ENCODE data around the gene CCDC92B.
"Not testable (repeated sequence)": the region's sequence is repeated elsewhere in the genome, so short reads cannot be mapped to it uniquely, and the experiment has no call there.

The CCDC92B gene

DNA sequence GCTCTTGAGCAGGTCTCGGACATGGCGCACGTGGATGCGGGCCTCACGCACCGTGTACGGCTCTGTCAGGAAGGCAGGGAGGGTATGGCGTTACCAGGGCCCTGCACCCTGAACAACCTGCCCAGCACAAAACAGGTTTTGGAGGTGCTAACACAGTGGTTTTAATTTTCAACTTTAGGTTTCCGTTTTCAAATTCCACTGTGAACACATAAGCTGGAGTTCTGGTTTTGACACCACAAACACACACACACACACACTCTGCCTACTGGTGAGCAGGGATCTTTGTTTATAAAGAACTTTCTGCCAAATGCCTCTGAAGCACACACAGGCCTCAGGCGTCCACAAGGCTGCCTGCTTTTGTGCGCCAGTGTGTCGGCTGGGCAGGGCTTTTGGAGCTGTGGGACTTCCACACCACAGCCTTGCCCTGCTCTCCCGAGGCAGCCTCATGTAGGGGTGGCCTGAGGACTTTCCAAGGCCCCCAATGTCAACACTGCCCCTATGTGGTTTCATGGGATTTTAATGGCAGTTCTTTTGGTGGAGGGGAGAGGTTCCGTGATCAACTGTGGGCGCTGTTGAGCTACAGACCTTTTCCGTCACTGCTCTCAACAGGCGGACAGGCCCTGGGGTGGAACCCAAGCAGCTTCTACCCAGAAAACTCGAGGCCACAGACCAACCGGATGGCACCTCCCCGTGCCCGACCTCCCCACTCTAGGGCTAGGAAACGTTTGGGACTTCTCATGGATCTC, 47.3 kb downstream of the CCDC92B start:
- no peak for DNase-seq

DNA sequence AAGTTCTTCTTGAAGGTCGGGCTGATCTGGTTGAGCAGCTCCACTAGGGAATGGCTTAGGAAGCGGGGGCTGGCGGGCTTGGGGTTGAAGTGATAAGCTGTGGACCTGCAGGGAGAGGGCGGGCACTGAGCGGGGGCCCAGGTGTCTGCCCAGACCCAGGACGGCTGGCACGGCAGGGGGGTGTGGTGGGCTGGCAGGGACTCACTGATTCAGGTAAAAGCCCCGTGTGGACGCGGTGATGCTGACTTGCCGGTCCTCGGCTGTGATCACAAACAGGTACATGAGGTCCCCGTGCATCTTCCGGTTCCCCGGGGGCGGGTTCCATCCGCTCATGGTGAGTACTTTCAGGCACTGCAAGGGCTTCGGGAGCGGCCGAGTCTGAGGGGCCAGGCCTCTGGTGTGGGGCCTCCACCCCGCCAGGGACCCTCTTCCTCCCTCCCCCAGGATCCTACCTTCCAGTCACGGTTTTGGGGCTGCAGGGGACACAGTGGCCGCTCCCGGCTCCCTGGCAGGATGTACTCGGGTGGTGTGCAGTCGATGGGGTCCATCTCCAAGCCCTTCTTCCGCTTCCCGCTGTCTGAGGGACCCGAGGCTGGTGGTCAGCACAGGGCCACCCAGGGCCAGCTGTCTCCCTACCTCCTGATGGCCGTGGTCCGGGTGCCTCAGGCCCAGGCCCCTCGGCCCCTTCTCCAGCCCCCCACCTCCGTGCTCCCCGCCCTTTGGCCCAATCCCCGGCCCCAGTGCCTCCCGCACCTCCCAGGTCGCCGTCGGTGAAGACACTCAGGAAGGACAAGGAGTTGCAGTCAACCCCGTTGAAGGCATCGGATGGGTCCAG, 48.1 kb downstream of the CCDC92B start:
- no peak for DNase-seq

DNA sequence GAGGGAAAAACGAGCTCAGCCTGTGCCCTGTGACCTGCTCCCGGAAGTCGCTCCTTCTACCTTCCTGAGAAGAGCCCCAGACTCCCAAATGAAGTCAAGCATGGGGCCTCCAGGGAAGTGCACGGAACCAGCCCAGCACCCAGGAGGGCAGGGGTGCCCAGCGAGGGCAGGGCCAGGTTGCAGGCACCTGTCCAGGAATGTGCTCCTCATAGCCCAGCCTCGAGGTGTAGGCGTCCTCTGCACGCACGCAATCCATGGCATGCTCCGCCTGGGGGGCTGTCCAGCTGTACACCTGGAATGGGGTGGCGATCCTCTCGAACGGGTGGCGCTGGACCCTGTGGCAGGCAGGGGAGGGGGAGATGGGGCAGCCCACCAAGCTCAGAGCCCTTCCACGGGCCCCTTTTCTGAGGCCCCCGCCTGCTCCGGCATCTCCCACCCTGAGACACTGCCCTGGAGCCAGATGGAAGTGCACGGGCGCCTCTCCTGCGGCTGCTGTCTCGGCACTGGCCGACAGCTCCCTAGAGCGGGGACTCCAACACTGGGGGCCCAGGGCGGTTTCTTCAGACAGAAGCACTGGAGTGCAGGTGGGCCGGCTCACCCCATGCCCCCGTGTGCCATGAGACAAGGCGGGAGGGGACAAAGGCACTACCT, 48.8 kb downstream of the CCDC92B start:
- DNase-seq, result no peak

DNA sequence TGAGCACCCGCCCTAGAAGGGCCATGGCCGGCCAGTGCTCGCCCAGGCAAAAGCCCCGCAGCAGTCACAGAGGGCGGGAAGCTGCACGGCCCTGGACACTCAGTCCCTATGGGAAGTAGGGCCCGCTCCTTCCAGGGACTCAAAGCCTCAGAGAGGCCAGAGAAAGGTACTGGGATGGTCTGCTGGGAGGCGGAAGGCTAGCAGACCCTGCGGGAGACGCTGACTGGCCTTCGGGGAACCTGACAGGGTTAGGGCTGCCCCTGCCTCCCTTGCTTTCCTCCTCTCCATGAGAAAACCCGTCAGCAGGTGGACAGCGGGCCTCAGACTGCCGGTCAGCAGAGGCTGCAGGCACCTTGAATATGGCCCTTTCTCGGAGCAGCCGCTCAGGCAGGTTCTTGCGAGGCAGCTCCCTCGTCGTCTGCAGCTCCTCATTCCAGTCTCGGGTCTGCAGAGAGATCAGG, 49.4 kb downstream of the CCDC92B start:
- DNase-seq, result no peak

DNA sequence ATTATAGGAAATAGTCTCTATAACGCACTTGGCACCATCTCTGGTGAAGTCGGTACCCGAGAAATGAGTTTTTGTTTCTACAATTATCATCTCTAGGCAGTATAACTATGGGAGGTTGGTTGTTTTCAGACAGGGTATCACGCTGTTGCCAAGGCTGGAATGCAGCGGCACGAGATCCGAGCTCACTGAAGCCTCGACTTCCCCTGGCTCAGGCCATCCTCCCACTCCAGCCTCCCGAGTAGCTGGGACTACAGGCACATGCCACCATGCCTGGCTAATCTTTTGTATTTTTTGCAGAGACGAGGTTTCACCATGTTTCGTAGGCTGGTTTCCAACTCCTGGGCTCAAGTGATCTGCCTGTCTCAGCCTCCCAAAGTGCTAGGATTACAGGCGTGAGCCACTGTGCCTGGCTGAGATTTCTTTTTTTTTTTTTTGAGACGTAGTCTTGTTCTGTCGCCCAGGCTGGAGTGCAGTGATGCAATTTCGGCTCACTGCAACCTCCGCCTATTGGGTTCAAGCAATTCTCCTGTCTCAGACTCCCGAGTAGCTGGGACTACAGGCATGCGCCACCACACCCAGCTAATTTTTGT, 50.1 kb downstream of the CCDC92B start:
- DNase-seq, result not testable (repeated sequence)

DNA sequence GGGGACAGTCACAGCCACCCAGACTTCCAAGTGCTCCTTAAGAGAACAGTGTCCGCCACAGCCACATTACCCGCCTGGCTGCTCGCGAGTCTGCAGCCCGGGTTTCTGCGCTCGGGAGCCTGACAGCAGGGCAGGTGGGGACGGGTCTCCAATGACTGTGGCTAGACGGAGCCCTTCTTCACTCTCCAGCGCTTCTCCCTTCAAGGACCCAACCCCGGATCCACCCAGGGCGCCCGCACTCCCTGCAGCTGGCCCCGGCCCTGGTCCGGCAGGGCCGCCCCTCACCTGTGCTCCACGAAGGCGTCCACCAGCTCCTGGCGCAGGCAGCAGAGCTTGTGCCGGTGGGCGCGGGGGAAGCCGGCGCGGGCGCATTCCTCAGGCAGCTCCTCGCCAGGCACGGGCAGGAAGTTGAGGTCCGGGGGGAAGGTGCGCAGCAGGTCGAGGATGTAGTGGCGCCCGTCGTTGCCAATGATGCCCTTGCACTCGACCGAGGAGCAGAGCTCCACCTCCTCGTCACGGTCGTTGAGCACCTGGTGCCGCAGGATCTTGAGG, 51.8 kb downstream of the CCDC92B start:
- DNase-seq, result no peak

DNA sequence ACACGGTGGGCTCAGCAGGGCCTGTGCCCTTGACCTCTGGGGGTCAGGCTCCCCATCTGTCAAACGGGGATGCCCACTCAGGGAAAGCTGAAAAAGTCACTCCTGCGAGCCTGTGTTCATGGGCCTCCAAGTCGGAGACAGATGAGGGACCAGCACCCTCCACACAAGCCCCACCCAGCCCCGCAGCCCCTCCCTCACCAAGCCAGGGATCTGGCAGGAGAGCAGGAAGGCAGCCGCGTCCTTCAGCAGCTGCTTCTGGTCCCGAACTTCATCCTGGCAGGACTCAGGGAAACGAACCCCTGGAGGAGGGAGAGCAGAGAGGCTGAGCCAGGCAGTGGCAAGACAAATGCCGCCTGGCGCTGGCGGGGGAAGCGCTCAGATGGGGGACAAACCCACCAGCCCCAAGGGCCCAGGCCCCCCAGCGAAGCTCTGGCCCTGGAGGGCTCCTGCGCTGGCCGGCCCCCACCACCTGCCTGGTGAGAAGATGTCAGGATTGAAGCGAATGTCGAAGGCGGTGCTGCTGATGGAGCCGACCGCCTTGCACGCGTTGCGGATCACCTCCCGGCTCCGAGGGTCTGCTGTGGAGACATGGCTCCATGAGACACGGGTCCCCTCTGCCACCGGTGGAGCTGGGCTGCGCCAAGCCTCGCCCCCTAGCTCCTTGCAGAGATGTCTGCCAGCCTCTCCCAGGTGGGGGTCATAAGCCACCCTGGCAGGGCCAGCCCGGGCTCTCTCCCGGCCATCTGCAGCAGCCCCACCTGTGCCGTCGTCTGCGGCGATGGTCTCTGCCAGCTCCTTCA, 53.3 kb downstream of the CCDC92B start:
- no peak for DNase-seq

DNA sequence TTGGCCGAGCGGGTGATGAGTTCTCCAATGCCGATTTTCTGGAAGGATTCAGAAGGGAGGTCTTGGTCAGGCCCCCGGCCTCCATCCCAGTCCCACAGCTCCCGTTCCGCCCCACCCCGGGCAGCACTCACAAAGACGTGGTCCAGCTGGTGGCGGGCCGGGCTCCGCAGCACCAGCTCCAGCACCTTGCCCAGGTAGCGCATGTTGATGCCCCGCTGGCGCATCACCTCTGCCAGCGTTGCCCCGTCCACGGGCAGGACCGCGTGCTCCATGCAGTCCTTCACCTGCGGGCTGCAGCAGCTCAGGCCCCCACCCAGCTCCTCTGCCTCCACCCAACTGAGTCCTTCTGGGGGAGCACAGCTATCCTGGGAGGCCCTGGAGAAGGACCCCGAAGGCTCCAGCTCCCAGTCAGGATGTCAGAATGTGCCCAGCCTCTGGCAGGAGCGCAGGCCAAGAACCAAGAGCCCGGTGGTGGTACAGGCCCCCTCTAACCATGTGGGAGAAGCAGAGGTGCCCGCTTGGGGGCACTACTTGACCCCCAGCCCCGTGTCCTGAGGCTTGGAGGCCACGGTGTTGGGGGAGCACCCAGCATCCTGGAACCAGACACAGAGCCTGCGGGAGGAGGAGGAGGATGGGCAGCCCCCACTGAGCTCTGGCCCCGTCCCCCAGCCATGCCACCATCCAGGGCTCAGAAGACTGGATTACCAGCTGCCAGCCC, 54.0 kb downstream of the CCDC92B start:
- DNase-seq, result no peak

DNA sequence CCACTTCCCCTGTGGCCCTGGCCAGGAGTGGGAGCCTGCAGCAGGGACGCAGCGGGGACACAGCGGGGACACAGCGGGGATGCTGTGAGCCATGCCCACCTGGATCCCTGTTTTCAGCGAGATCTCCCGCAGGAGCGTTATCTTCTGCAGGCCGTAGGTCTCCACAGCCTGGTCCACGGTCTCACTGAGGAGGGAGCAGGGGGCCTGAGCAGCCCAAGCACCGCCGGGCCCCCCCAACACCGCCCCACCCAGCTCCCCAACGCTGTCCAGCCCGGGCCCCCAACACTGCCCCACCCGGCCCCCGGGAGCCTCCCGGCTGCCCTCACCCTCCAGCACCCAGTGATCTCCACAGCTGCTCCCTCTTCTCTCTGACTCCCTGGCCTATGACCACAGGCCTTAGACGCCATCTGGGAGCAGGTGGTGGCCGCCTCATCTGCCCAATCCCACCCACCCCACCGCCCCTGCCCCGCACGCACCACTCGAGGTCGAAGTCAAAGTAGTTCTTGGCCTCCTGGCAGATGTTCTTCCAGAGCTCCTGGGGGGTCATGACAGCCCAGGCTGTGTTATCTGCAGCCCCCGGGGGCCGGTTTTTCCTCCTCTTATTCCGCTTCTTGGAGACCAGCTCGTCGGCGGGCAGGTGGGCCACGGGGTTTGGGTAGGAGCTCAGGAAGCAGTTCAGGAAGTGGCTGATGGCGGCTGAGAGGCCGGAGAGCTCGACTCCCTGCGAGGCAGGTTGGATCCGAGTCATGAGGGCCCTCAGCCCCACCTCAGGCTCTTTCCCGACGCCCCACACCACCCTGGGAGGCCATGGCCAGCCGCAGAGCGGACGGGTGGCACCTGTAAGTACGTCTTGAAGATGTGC, 54.8 kb downstream of the CCDC92B start:
- no peak for DNase-seq

DNA sequence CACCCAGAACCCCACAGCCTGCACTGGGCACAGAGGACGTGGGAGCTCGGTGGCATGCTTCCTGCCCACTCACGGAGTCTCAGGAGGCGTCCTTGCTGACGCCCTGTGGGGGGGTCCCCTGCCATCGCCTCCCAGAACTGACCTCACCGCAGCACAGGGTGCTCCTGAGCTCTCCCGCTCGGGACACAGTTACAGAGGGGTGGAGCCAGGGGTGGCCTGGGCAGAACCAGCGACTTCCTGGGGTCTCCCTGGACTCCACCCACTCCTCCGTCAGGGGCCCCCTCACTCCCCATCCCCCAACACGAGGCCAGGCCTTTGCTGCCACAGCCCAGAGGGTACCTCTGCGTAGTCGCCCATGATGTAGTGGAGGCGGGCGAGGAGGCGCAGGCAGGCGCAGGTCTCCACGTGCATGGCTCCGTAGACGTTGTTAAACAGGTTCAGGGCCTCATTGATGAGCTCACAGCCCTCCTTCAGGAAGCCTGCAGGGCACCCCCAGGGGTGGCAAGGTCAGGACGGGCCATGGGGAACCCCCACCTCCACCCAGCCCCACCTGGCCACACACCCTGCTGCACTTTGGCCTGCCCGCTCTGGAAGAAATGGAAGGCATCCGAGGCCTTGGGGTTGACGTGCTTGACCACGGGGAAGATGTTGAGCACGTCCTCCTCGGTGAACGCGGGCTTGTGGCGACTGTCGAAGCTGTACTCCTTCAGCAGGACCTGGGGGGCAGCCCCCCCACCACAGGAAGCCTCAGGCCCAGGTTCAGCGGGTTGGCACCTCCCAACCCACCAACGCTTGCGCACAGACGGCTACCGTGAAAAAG, 55.7 kb downstream of the CCDC92B start:
- no peak for DNase-seq

DNA sequence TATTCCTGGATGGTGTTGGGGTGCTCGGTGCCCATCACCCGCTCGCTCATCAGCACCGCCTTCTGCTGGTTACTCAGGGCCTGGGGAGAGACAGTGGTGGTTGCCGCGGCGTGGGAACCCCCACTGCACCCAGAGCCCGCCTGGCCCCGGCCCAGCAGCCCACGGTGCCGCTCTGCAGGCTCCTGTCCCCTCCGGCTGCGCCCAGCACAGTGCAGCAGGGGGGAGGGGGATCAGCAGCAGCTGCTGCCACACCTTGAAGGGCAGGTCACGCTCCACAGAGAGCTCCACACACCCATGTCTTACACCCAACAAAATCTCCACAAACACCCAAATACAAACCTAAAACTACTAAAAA, 56.7 kb downstream of the CCDC92B start:
- DNase-seq, result no peak

DNA sequence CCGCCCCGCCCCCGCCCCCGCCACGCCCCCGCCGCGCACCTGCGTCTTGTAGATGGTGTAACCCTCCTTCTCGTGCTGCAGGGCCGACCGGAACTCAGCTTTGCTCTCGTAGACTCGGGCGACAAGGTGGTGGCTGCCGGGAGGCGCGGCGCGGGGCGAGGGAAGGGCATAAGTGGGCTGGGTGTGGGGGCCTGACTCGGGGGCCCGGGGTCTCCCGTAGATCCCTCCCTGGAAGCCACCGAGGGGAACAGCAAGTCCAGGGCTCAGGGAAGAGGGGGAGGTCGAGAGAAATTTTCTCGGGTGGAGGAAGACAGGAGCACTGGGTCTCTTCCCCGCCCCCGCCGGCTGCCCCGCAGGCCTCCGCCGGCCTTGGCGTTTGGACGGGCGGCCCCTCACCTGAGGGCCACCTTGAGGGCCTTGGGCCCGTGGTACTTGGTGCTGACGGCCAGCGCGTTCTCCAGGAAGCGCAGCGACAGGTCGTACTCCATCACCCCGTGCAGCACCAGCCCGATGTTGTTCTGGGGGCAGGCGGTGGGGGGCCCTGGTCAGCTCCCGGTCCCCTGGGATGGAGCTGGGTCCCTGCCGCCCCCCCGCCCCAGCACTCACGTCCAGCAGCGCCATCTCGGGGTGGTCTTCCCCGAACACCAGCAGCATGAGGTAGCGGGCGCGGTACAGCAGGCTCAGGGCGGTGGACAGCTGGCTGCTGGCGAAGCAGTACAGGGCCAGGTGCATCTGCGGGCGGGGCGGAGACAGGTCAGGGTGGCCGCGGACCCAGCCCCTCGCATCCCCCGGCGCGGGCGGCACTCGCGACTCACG, 57.3 kb downstream of the CCDC92B start:
- no peak for DNase-seq

DNA sequence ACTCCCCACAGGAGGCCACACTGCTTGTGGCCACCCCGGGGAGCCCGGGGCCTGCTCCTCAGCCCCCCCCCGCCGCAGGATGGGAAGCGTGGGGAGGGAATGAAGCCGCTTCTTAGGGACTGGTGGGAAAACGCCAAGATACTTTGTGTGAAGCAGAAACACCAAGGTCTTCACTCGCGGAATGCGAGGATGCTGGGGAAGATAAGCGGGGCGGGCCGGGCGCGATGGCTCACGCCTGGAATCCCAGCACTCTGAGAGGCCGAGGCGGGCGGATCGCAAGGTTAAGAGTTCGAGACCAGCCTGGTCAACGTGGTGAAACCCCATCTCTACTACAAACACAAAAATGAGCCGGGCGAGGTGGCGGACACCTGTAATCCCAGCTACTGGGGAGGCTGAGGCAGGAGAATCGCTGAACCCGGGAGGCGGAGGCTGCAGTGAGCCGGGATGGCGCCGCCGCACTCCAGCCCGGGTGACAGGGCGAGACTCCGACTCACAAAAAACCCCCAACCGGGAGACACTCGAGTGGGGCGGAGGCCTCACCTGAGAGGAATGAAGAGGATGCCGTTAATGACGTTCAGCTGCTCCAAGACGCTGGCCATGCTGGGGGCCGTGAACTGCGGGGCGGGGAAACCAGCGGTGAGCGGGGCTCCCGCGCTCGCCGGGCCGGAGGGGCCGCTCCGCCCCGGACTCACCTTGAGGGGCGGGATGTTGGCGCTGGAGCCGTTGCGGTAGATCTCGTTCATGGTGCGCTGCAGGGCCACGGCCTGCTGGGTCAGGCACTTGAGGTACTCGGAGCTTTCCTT, 58.2 kb downstream of the CCDC92B start:
- no peak for DNase-seq

DNA sequence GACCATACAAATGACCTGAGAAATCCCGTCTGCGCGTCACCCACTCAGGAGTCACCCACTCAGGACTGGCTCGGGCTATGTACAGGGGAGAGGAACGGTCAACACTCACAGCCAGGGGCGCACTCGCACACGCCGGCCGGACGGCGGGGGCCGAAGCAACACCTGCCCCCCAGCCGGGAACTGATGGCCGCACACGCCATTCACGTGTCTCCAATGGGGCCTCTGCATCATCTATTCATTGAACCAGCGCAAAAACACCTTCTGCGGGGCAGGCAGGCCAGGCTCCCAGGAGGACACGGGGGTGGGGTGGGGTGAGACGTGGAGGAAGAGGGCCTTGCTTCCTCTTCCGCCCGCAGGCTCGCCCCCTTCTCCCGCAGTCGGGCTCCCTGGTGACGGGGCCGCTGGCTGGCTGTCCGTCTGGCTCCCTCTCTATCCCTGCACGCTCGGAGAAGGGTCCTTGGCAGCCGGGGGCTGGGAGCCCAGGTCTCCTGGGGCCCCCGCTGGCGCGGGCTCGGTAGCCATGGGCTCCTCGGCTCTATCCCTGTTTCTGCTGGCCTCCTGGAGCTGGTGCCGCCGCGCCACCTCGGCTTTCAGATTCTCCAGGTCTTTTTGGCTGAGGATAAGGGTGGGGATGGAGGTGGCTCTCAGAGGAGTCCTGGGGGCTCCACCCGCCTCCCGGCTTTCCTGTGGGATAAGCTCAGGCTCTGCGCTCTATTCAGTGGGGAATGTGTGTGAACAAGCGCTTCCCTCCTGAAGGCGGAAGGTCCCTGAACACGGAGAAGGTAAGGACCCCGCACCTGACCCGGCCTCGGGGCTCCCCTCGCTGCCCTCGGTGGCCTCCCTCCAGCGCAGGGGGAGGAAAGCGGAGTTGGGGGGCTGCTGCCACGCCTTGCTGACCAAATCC, 59.0 kb downstream of the CCDC92B start:
- no peak for DNase-seq

DNA sequence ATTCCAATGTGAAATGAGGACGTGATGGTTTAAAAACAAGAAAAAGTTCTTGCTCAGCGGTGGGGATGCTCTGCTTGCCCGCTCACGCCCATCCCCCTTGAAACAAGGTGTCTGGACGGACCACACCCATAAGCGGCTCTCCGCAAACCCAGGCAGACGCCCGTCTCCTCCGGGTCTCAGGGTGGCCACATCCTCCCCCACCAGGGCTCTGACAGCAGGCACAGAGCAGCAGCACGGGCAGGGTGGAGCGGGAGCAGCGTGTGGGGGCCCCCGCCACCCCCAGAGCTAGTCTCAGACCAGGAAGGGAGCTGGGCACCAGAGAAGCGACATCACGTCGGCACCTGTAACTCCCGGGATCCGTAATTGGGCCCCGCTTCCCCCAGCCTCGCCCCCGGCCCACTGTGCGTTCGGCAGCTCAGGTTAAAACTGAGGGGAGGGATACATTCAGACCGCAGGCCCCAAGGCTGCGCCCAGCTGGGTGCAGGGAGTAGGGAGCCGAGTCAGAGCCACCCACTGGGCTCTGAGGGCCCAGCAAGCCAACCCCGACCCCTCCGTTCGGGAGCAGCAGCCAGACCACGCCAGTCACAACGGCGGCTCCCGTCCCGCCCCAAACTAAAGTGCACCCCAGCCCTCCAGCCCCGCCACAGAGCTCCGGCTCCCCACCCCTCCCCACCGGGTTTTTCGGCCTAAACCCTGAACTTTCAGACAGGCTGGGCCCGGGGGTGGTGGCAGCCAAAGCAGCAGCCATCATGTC, 59.9 kb downstream of the CCDC92B start:
- DNase-seq, result no peak
